Gastrocnemius medialis (tissue), 4 donors: Measurements from ENCODE around the gene JDP2. TPM values are rescaled to one million over a fixed set of nuclear protein-coding genes. Genes with fewer than 3 reads are reported as not detected.

ENCODE experiments used
- ATAC-seq, 2 donors: fragments of 150-250 bp; one replicate each; pipeline ENCODE4 v1.9.1; 2016
- DNase-seq, 2 donors: peaks; one replicate each; pipeline ENCODE4 v3.0.0-alpha.2; 2019
- H3K27ac ChIP-seq, 4 donors: fragments of 200-600 bp; sonication (generic); 1 replicate in 1 of 4; 2 replicates in 3 of 4; pipeline ENCODE4 v1.5.1; 2016 to 2018; ENCODE audit warnings: mild to moderate bottlenecking in 2 of 4, moderate library complexity in 1 of 4
- H3K27me3 ChIP-seq, 3 donors: fragments of 200-600 bp; sonication (generic) in 2 of 3; 1 replicate in 1 of 3; 2 replicates in 2 of 3; pipeline versions ENCODE4 v1.5.1 to v1.6.0; 2016 to 2019; ENCODE audit warnings: mild to moderate bottlenecking in 1 of 3, moderate library complexity in 1 of 3
- H3K36me3 ChIP-seq, 2 donors: fragments of 200-600 bp; sonication (generic) in 1 of 2; one replicate each; pipeline ENCODE4 v1.5.1; 2017 to 2018
- H3K4me1 ChIP-seq, 2 donors: fragments of 200-600 bp; sonication (generic) in 1 of 2; one replicate each; pipeline ENCODE4 v1.5.1; 2016 to 2017; ENCODE audit warnings: mild to moderate bottlenecking in 2 of 2
- H3K4me3 ChIP-seq, 4 donors: fragments of 200-600 bp; sonication (generic) in 3 of 4; 1 replicate in 1 of 4; 2 replicates in 3 of 4; pipeline ENCODE4 v1.5.1; 2016 to 2019; ENCODE audit warnings: mild to moderate bottlenecking in 2 of 4
- H3K9me3 ChIP-seq, 3 donors: fragments of 200-600 bp; sonication (generic) in 2 of 3; 1 replicate in 1 of 3; 2 replicates in 2 of 3; pipeline ENCODE4 v1.5.1; 2016 to 2019
- POLR2A ChIP-seq, 2 donors: fragments of 450-650 bp; IDR thresholded peaks; one replicate each; pipeline ENCODE4 v1.6.1; 2017; ENCODE audit warnings: antibody characterized with exemption in 2 of 2, mild to moderate bottlenecking in 2 of 2, moderate library complexity in 2 of 2
- in situ Hi-C, 4 donors: fragments of 200-750 bp; cut with MboI; loops; one replicate each; pipeline versions ENCODE4 v1.15.0 to v1.8.0; 2017; ENCODE audit warnings: low sequenced_read_pairs in 4 of 4
- intact Hi-C: fragments of 100-400 bp; cut with DNase I; formaldehyde crosslinking; loops from one replicate; pipeline ENCODE4 v1.15.1; 2023; ENCODE audit warnings: low total_unique reads
- total RNA-seq, 4 donors: library from RNA; depleted of rRNA; stranded (reverse); fragments of >200 nt; gene quantifications; one replicate each; pipeline versions ENCODE4 v1.1.0 to v1.2.3, GENCODE V29; 2016
- TF ChIP-seq, protein P1 (sequence below), 5 experiments: fragments of 450-650 bp in 3 of 5; fragments of 200-600 bp in 2 of 5; sonication (generic) in 2 of 5; IDR thresholded peaks in 4 of 5; conservative IDR thresholded peaks in 1 of 5; 1 replicate in 4 of 5; 2 replicates in 1 of 5; pipeline ENCODE4 v1.5.1; 2016 to 2019; ENCODE audit warnings: antibody characterized with exemption in 5 of 5, mild to moderate bottlenecking in 3 of 5, moderate library complexity in 3 of 5

Gene JDP2
- total RNA-seq, 4 donors from 2014 or later = 17.3 to 80.2 (median 31.7) TPM

DNA sequence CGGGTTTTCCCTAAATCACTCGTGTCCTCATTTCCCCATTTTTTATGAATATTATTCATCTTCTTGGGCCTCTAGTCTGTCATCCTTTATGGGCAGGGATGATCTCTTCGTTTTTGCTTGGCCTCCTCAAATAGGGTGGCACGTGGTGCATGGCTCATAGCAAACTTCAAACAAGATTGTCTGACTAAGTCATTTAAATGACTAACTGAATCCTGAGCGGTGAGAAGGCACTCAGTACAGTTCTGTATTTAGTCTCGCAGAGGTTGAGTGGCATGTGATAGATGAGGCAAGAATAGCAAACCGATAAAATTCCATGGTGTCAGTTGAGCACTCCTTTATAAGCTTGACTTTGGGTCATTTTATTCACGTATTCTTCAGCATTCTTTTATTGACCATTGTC lies 5.7 kb upstream of the JDP2 start:
- ATAC-seq (no peak), DNase-seq (no peak)
- no peaks in the 10 kb centered on the region for H3K27me3 ChIP-seq
- H3K4me1 ChIP-seq = peaks cover 21 to 23% of the 10 kb centered on the region in 2 donors
- in situ Hi-C loops (no loop called here), intact Hi-C loops (loop anchor here (10.0 kb wide), 1 partner anchor 223 kb away; no protein-coding TSS in a partner anchor)
- no peak overlapping the region for H3K4me3 ChIP-seq
- no peaks in the 10 kb centered on the region for H3K36me3 ChIP-seq
- H3K9me3 ChIP-seq = no peaks in the 10 kb centered on the region
- H3K27ac ChIP-seq = no peak overlapping the region
- TF ChIP-seq, protein P1, sequence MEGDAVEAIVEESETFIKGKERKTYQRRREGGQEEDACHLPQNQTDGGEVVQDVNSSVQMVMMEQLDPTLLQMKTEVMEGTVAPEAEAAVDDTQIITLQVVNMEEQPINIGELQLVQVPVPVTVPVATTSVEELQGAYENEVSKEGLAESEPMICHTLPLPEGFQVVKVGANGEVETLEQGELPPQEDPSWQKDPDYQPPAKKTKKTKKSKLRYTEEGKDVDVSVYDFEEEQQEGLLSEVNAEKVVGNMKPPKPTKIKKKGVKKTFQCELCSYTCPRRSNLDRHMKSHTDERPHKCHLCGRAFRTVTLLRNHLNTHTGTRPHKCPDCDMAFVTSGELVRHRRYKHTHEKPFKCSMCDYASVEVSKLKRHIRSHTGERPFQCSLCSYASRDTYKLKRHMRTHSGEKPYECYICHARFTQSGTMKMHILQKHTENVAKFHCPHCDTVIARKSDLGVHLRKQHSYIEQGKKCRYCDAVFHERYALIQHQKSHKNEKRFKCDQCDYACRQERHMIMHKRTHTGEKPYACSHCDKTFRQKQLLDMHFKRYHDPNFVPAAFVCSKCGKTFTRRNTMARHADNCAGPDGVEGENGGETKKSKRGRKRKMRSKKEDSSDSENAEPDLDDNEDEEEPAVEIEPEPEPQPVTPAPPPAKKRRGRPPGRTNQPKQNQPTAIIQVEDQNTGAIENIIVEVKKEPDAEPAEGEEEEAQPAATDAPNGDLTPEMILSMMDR (IDR thresholded peaks at IDR 0.05 in 4 of 5, conservative IDR thresholded peaks at IDR 0.05 in 1 of 5) = no peak

DNA sequence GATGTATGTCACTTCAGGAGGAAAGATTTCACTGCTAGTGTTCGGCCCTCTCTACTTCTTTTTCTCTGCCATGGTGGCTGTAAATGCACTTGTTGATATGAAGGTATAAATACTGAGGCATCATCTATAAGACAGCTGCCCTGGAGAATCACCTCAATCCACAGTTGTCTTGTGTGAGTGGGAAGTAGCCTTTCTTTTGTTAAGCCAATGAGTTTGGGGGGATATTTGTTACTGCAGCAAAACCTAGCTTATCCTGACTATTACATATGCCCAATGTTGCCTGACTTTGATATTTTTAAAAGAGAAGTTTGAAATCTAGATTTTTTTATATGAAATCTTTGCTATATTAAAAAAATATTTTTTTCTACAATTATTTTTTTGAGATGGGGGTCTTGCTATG lies 3.3 kb upstream of the JDP2 start:
- Histone ChIP-seq H3K27me3 (no peaks in the 10 kb centered on the region), H3K9me3 (no peaks in the 10 kb centered on the region), H3K4me1 (peaks cover 30 to 33% of the 10 kb centered on the region in 2 donors), H3K36me3 (no peaks in the 10 kb centered on the region), H3K27ac (no peak overlapping the region), H3K4me3 (no peak overlapping the region)
- DNase-seq = no peak
- no peak for TF ChIP-seq POLR2A (IDR thresholded peaks at IDR 0.05)
- TF ChIP-seq, protein P1 (IDR thresholded peaks at IDR 0.05 in 4 of 5, conservative IDR thresholded peaks at IDR 0.05 in 1 of 5) = no peak
- in situ Hi-C loops = no loop called here
- intact Hi-C loops = loop anchor here (10.0 kb wide), 1 partner anchor 220 kb away; no protein-coding TSS in a partner anchor
- ATAC-seq = no peak

DNA sequence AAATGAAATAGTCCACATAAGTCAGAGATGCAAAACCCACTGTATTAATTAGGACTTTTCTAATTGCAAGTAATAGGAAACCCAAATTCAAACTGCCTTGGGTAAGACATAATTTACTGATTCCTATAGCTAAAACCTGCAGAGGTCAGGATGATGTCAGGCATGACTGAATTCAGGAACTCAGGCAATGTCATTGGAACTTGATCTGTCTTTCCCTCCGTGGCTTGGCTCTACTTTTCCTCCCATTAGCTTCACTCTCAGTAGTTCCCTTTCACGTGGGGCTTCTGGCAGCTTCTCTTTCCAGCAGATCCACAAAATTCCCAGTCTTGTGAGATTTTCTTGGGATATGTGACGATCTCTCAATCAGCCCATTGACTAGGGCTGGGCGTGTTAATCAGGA lies 2.4 kb upstream of the JDP2 start:
- Histone ChIP-seq H3K36me3 (no peaks in the 10 kb centered on the region), H3K27me3 (no peaks in the 10 kb centered on the region), H3K9me3 (no peaks in the 10 kb centered on the region), H3K27ac (peak overlapping the region; percentile 88 to 96 (median 96)), H3K4me3 (no peak overlapping the region), H3K4me1 (peaks cover 39 to 43% of the 10 kb centered on the region in 2 donors)
- in situ Hi-C loops (no loop called here), intact Hi-C loops (loop anchor here (5.0 to 10.0 kb wide), 3 partner anchors 83 to 219 kb away; no protein-coding TSS in a partner anchor)
- no peak for TF ChIP-seq POLR2A (IDR thresholded peaks at IDR 0.05)
- TF ChIP-seq, protein P1 (IDR thresholded peaks at IDR 0.05 in 4 of 5, conservative IDR thresholded peaks at IDR 0.05 in 1 of 5) = no peak
- ATAC-seq = no peak
- no peak for DNase-seq

GRCh38 chr14:75426332-75427125 lies 1.3 kb upstream of the JDP2 start:
- H3K4me3 ChIP-seq = peak overlapping the region; percentile 73 to 90 (median 84)
- in situ Hi-C loops (no loop called here), intact Hi-C loops (loop anchor here (2.0 to 10.0 kb wide), 4 partner anchors 26 to 218 kb away; no protein-coding TSS in a partner anchor)
- ATAC-seq (peak in 1 of 2 donors; percentile 25), DNase-seq (no peak)
- no peaks in the 10 kb centered on the region for H3K27me3 ChIP-seq
- H3K27ac ChIP-seq = peak overlapping the region; percentile 88 to 96 (median 96)
- TF ChIP-seq, protein P1 (IDR thresholded peaks at IDR 0.05 in 4 of 5, conservative IDR thresholded peaks at IDR 0.05 in 1 of 5) = no peak
- TF ChIP-seq POLR2A (IDR thresholded peaks at IDR 0.05) = no peak
- peaks cover 0 to under 1% of the 10 kb centered on the region in 2 donors for H3K36me3 ChIP-seq
- no peaks in the 10 kb centered on the region for H3K9me3 ChIP-seq
- H3K4me1 ChIP-seq = peaks cover 50 to 54% of the 10 kb centered on the region in 2 donors
